ENCODE results near the gene EVA1A.

The EVA1A gene

GRCh38 chr2:75560768-75561565 is at the start of gene EVA1A:
EVA1A (minus strand) TSS chr2:75560939; CDS start chr2:75518140, 42,799 bp downstream.
- Histone ChIP-seq H3K27ac (peak within 1 kb of the TSS; percentile 98), H3K4me3 (ENCODE audit: low read depth, low read length) (peak within 1 kb of the TSS; percentile 88), H3K36me3 (replicated peaks) (peaks cover 5% of the 10 kb centered on the region), H3K27me3 (replicated peaks) (no peaks in the 10 kb centered on the region)
- peak; percentile 83 for DNase-seq
- in situ Hi-C loops (cut with HindIII; ENCODE audit: low pct_ligation_motif_present, low sequenced_read_pairs) = no loop called here
- no peak for TF ChIP-seq CTCF (IDR thresholded peaks at IDR 0.05; ENCODE audit: low read depth, low read length, missing control alignments)

GRCh38 chr2:75609937-75610508 is 49.3 kb upstream of the EVA1A start:
- Histone ChIP-seq H3K36me3 (replicated peaks) (no peaks in the 10 kb centered on the region), H3K4me3 (ENCODE audit: low read depth, low read length) (no peak overlapping the region), H3K27ac (no peak overlapping the region), H3K27me3 (replicated peaks) (no peaks in the 10 kb centered on the region)
- TF ChIP-seq CTCF (IDR thresholded peaks at IDR 0.05; ENCODE audit: low read depth, low read length, missing control alignments) = no peak
- DNase-seq = no peak
- in situ Hi-C loops (cut with HindIII; ENCODE audit: low pct_ligation_motif_present, low sequenced_read_pairs) = loop anchor here (25.0 kb wide), 1 partner anchor 148 kb away; no protein-coding TSS in a partner anchor

GRCh38 chr2:75609334-75609689 is 48.6 kb upstream of the EVA1A start:
- in situ Hi-C loops (cut with HindIII; ENCODE audit: low pct_ligation_motif_present, low sequenced_read_pairs) = loop anchor here (25.0 kb wide), 1 partner anchor 147 kb away; no protein-coding TSS in a partner anchor
- Histone ChIP-seq H3K27ac (no peak overlapping the region), H3K4me3 (ENCODE audit: low read depth, low read length) (no peak overlapping the region), H3K27me3 (replicated peaks) (no peaks in the 10 kb centered on the region), H3K36me3 (replicated peaks) (no peaks in the 10 kb centered on the region)
- DNase-seq = no peak
- no peak for TF ChIP-seq CTCF (IDR thresholded peaks at IDR 0.05; ENCODE audit: low read depth, low read length, missing control alignments)

- Histone ChIP-seq H3K36me3 (replicated peaks) (no peaks in the 10 kb centered on the region), H3K27ac (peak overlapping the region; percentile 87), H3K4me3 (ENCODE audit: low read depth, low read length) (peak overlapping the region; percentile 45), H3K27me3 (replicated peaks) (no peaks in the 10 kb centered on the region)
- peak; percentile 53 for DNase-seq
- in situ Hi-C loops (cut with HindIII; ENCODE audit: low pct_ligation_motif_present, low sequenced_read_pairs) = loop anchor here (25.0 kb wide), 1 partner anchor 147 kb away; no protein-coding TSS in a partner anchor
- TF ChIP-seq CTCF (IDR thresholded peaks at IDR 0.05; ENCODE audit: low read depth, low read length, missing control alignments) = peak; percentile 100
Observed at GRCh38 chr2:75608684-75609333, 48.1 kb upstream of the EVA1A start.

- peak overlapping the region; percentile 87 for H3K27ac ChIP-seq
- no peak overlapping the region for H3K4me3 ChIP-seq (ENCODE audit: low read depth, low read length)
- no peak for TF ChIP-seq CTCF (IDR thresholded peaks at IDR 0.05; ENCODE audit: low read depth, low read length, missing control alignments)
- H3K27me3 ChIP-seq (replicated peaks) = no peaks in the 10 kb centered on the region
- in situ Hi-C loops (cut with HindIII; ENCODE audit: low pct_ligation_motif_present, low sequenced_read_pairs) = loop anchor here (25.0 kb wide), 1 partner anchor 146 kb away; no protein-coding TSS in a partner anchor
- DNase-seq = no peak
- no peaks in the 10 kb centered on the region for H3K36me3 ChIP-seq (replicated peaks)
Observed at GRCh38 chr2:75607988-75608683, 47.4 kb upstream of the EVA1A start.

Data from brain microvascular endothelial cell (primary cell).